ENCODE results near the gene G6PD.

DNA sequence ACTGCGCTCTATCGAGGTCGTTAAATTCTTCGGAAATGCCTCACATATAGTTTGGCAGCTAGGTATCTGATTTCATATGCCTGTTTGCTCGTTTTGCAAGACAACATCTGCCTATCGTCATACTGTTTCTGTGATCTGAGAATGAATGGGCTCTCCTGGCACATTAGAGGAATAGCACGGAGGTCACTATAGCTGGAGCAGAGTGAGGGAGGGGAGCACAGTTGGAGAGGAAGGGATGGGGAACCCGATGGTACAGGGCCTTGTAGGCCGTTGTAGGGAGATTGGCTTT is 1.3 kb upstream of the G6PD start:
- TF ChIP-seq EP300 (IDR thresholded peaks at IDR 0.05): no peak
- no peak for TF ChIP-seq CTCF (IDR thresholded peaks at IDR 0.05)
- TF ChIP-seq POLR2A (IDR thresholded peaks at IDR 0.05): no peak
